Tibial nerve (tissue), 4 donors: Measurements from ENCODE around the gene YBX2.

Experiments
- CTCF ChIP-seq, 5 experiments: fragments of 200-600 bp in 3 of 5; fragments of 450-650 bp in 2 of 5; sonication (generic) in 3 of 5; IDR thresholded peaks; one replicate each; pipeline ENCODE4 v1.5.1; 2016 to 2019; ENCODE audit warnings: antibody characterized with exemption in 5 of 5, mild to moderate bottlenecking in 3 of 5, moderate library complexity in 2 of 5
- EP300 ChIP-seq, 2 donors: sonication (generic); formaldehyde crosslinking; IDR thresholded peaks; one replicate each; pipeline ENCODE4 v1.6.1; 2017; ENCODE audit warnings: antibody characterized with exemption in 2 of 2, mild to moderate bottlenecking in 1 of 2
- POLR2A ChIP-seq, 2 donors: fragments of 450-650 bp; IDR thresholded peaks; one replicate each; pipeline ENCODE4 v1.6.1; 2017; ENCODE audit warnings: antibody characterized with exemption in 2 of 2, mild to moderate bottlenecking in 2 of 2, moderate library complexity in 2 of 2

- no peak for TF ChIP-seq CTCF (IDR thresholded peaks at IDR 0.05)
- TF ChIP-seq POLR2A (IDR thresholded peaks at IDR 0.05) = no peak
- no peak for TF ChIP-seq EP300 (IDR thresholded peaks at IDR 0.05)
Observed at GRCh38 chr17:7249214-7249613, 45.2 kb downstream of the YBX2 start.
